Measurements from ENCODE around the gene BABAM1. TPM values are rescaled to one million over a fixed set of nuclear protein-coding genes. Genes with fewer than 3 reads are reported as not detected.

Gene BABAM1
- total RNA-seq, 1 experiment from 2014 or later = 146 TPM

DNA sequence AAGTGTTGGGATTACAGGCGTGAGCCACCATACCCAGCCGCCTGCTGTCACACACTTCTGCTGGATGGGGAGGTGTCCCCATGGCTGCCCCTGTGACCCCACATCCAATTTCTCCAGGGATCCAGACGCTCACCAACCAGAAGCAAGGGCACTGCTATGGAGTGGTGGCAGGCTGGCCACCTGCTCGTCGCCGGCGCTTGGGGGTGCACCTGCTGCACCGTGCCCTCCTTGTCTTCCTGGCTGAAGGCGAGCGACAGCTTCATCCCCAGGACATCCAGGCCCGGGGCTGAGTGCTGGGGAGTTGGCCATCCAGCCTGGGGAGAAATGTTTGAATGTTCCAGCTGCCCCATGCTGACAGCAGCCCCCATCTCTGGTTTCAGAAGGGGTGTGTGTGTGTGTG, 19.0 kb downstream of the BABAM1 start:
- no peak for ATAC-seq
- Mint-ChIP-seq H3K27me3 (ENCODE audit: low read depth) (peaks cover 3% of the 10 kb centered on the region), H3K9me3 (no peaks in the 10 kb centered on the region), H3K4me3 (no peak overlapping the region), H3K36me3 (peaks cover 8% of the 10 kb centered on the region; the same call in 1 of the 2 replicates), H3K4me1 (peaks cover 3% of the 10 kb centered on the region; the same call in 1 of the 2 replicates), H3K27ac (no peak overlapping the region)
- DNase-seq (ENCODE audit: low spot score) = no peak
- ChIA-PET CTCF (no interaction called here), POLR2A (no interaction called here)
- TF ChIP-seq ZNF281 (CRISPR knock-in tag; IDR thresholded peaks at IDR 0.05) (no peak), ZNF416 (CRISPR knock-in tag; IDR thresholded peaks at IDR 0.05) (no peak), ZNF317 (CRISPR knock-in tag; IDR thresholded peaks at IDR 0.05; ENCODE audit: borderline replicate concordance, low read depth) (no peak), NFYB (CRISPR knock-in tag; conservative IDR thresholded peaks at IDR 0.05; ENCODE audit: low read depth) (no peak), EMX1 (CRISPR knock-in tag; IDR thresholded peaks at IDR 0.05) (no peak)
- TF ChIP-seq, protein P1, sequence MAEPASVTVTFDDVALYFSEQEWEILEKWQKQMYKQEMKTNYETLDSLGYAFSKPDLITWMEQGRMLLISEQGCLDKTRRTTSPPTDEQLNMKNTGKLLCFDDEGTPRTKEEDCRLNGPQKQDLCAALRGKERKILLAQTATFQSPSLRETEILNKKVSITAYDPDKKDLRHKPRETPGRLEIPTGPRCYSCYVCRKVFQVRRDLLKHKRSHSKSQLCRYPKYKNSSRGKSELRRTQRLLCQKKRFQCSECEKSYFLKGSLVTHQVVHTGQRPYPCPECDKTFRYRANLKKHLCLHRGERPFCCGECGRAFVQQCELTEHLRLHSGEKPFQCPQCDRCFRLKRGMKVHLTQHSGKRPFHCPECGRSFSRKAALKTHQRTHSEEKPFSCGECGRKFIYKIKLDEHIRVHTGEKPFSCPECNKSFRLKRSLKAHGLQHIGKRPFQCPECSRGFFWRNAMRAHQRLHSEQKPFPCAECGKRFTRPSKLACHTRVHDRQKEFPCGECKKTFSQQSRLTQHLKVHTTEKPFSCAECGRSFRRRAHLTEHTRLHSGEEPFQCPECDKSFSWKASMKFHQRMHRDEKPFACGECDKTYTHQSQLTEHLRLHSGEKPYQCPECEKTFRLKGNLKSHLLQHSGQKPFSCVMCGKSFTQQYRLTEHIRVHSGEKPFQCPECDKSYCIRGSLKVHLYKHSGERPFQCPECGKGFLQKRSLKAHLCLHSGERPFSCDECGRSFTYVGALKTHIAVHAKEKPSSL (CRISPR knock-in tag; conservative IDR thresholded peaks at IDR 0.05) = no peak
- TF ChIP-seq, protein P2, sequence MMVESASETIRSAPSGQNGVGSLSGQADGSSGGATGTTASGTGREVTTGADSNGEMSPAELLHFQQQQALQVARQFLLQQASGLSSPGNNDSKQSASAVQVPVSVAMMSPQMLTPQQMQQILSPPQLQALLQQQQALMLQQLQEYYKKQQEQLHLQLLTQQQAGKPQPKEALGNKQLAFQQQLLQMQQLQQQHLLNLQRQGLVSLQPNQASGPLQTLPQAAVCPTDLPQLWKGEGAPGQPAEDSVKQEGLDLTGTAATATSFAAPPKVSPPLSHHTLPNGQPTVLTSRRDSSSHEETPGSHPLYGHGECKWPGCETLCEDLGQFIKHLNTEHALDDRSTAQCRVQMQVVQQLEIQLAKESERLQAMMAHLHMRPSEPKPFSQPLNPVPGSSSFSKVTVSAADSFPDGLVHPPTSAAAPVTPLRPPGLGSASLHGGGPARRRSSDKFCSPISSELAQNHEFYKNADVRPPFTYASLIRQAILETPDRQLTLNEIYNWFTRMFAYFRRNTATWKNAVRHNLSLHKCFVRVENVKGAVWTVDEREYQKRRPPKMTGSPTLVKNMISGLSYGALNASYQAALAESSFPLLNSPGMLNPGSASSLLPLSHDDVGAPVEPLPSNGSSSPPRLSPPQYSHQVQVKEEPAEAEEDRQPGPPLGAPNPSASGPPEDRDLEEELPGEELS (CRISPR knock-in tag; IDR thresholded peaks at IDR 0.05) = no peak
- TF ChIP-seq, protein P3, sequence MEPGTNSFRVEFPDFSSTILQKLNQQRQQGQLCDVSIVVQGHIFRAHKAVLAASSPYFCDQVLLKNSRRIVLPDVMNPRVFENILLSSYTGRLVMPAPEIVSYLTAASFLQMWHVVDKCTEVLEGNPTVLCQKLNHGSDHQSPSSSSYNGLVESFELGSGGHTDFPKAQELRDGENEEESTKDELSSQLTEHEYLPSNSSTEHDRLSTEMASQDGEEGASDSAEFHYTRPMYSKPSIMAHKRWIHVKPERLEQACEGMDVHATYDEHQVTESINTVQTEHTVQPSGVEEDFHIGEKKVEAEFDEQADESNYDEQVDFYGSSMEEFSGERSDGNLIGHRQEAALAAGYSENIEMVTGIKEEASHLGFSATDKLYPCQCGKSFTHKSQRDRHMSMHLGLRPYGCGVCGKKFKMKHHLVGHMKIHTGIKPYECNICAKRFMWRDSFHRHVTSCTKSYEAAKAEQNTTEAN (CRISPR knock-in tag; IDR thresholded peaks at IDR 0.05) = no peak
- TF ChIP-seq, protein P4, sequence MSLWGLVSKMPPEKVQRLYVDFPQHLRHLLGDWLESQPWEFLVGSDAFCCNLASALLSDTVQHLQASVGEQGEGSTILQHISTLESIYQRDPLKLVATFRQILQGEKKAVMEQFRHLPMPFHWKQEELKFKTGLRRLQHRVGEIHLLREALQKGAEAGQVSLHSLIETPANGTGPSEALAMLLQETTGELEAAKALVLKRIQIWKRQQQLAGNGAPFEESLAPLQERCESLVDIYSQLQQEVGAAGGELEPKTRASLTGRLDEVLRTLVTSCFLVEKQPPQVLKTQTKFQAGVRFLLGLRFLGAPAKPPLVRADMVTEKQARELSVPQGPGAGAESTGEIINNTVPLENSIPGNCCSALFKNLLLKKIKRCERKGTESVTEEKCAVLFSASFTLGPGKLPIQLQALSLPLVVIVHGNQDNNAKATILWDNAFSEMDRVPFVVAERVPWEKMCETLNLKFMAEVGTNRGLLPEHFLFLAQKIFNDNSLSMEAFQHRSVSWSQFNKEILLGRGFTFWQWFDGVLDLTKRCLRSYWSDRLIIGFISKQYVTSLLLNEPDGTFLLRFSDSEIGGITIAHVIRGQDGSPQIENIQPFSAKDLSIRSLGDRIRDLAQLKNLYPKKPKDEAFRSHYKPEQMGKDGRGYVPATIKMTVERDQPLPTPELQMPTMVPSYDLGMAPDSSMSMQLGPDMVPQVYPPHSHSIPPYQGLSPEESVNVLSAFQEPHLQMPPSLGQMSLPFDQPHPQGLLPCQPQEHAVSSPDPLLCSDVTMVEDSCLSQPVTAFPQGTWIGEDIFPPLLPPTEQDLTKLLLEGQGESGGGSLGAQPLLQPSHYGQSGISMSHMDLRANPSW (CRISPR knock-in tag; conservative IDR thresholded peaks at IDR 0.05; ENCODE audit: low read depth) = no peak
- TF ChIP-seq, protein P5, sequence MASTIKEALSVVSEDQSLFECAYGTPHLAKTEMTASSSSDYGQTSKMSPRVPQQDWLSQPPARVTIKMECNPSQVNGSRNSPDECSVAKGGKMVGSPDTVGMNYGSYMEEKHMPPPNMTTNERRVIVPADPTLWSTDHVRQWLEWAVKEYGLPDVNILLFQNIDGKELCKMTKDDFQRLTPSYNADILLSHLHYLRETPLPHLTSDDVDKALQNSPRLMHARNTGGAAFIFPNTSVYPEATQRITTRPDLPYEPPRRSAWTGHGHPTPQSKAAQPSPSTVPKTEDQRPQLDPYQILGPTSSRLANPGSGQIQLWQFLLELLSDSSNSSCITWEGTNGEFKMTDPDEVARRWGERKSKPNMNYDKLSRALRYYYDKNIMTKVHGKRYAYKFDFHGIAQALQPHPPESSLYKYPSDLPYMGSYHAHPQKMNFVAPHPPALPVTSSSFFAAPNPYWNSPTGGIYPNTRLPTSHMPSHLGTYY (CRISPR knock-in tag; IDR thresholded peaks at IDR 0.05) = no peak
- TF ChIP-seq, protein P6, sequence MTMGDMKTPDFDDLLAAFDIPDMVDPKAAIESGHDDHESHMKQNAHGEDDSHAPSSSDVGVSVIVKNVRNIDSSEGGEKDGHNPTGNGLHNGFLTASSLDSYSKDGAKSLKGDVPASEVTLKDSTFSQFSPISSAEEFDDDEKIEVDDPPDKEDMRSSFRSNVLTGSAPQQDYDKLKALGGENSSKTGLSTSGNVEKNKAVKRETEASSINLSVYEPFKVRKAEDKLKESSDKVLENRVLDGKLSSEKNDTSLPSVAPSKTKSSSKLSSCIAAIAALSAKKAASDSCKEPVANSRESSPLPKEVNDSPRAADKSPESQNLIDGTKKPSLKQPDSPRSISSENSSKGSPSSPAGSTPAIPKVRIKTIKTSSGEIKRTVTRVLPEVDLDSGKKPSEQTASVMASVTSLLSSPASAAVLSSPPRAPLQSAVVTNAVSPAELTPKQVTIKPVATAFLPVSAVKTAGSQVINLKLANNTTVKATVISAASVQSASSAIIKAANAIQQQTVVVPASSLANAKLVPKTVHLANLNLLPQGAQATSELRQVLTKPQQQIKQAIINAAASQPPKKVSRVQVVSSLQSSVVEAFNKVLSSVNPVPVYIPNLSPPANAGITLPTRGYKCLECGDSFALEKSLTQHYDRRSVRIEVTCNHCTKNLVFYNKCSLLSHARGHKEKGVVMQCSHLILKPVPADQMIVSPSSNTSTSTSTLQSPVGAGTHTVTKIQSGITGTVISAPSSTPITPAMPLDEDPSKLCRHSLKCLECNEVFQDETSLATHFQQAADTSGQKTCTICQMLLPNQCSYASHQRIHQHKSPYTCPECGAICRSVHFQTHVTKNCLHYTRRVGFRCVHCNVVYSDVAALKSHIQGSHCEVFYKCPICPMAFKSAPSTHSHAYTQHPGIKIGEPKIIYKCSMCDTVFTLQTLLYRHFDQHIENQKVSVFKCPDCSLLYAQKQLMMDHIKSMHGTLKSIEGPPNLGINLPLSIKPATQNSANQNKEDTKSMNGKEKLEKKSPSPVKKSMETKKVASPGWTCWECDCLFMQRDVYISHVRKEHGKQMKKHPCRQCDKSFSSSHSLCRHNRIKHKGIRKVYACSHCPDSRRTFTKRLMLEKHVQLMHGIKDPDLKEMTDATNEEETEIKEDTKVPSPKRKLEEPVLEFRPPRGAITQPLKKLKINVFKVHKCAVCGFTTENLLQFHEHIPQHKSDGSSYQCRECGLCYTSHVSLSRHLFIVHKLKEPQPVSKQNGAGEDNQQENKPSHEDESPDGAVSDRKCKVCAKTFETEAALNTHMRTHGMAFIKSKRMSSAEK (CRISPR knock-in tag; IDR thresholded peaks at IDR 0.05; ENCODE audit: borderline replicate concordance) = no peak

All from WTC11 (cell line).